HG03159 (cell line): ENCODE measurements around the gene CATSPERZ.

ENCODE experiments used
- ATAC-seq: cut with Tn5 transposase; IDR thresholded peaks from one replicate; pipeline ENCODE4 v1.9.1; 2021; ENCODE audit warnings: mild to moderate bottlenecking, moderate library complexity; ENCODE audit not compliant: unreplicated experiment

The CATSPERZ gene

GRCh38 chr11:64284962-64285884 lies 14.9 kb upstream of the CATSPERZ start, which contains the start of gene GPR137:
Gene GPR137, plus strand, starts transcription at chr11:64285848. Its CDS starts 677 bp downstream, at chr11:64286525.
- ATAC-seq, result peak; percentile 59

GRCh38 chr11:64285885-64286800 lies 14.0 kb upstream of the CATSPERZ start:
- no peak for ATAC-seq

GRCh38 chr11:64286801-64287159 lies 13.4 kb upstream of the CATSPERZ start:
- no peak for ATAC-seq

GRCh38 chr11:64287676-64288352 lies 12.3 kb upstream of the CATSPERZ start:
- ATAC-seq, result no peak

GRCh38 chr11:64288353-64288750 lies 11.8 kb upstream of the CATSPERZ start:
- no peak for ATAC-seq

- no peak for ATAC-seq
These were observed 11.1 kb upstream of the CATSPERZ start for GRCh38 chr11:64289002-64289564.

GRCh38 chr11:64290352-64291261 lies 9.6 kb upstream of the CATSPERZ start:
- no peak for ATAC-seq

- no peak for ATAC-seq
These were observed 8.9 kb upstream of the CATSPERZ start, which contains the start of gene KCNK4 for GRCh38 chr11:64291262-64291751. Gene KCNK4, plus strand, starts transcription at chr11:64291302. Its CDS starts 1,717 bp downstream, at chr11:64293019.

- no peak for ATAC-seq
These were observed 8.3 kb upstream of the CATSPERZ start for GRCh38 chr11:64291752-64292459.

- ATAC-seq, result no peak
These were observed 7.5 kb upstream of the CATSPERZ start for GRCh38 chr11:64292460-64293254.

- no peak for ATAC-seq
These were observed 5.4 kb upstream of the CATSPERZ start for GRCh38 chr11:64294774-64295173.

- no peak for ATAC-seq
These were observed 4.4 kb upstream of the CATSPERZ start for GRCh38 chr11:64295760-64296159.

- ATAC-seq, result no peak
These were observed 3.9 kb upstream of the CATSPERZ start for GRCh38 chr11:64296236-64296635.

- no peak for ATAC-seq
These were observed 3.1 kb upstream of the CATSPERZ start for GRCh38 chr11:64296830-64297698.

GRCh38 chr11:64297699-64298358 lies 2.3 kb upstream of the CATSPERZ start:
- no peak for ATAC-seq
